Endometrial microvascular endothelial cells (primary cell): ENCODE data around the gene RPS6KA5. TPM values are rescaled to one million over a fixed set of nuclear protein-coding genes. Genes with fewer than 3 reads are reported as not detected.

ENCODE experiments used
- in situ Hi-C: cut with HindIII; loops from 2 replicates; pipeline ENCODE4 v1.10.0; 2017; ENCODE audit warnings: low sequenced_read_pairs, low pct_unique_long_range_greater_than_20kb; ENCODE audit errors: inconsistent ontology term
- total RNA-seq: library from RNA; depleted of rRNA; stranded (reverse); fragments of >200 nt; gene quantifications from one replicate; pipeline ENCODE4 v1.2.3, GENCODE V29; 2015; ENCODE audit errors: inconsistent ontology term

RPS6KA5 gene
- total RNA-seq, 1 donor from 2014 or later, result 2.5 TPM

DNA sequence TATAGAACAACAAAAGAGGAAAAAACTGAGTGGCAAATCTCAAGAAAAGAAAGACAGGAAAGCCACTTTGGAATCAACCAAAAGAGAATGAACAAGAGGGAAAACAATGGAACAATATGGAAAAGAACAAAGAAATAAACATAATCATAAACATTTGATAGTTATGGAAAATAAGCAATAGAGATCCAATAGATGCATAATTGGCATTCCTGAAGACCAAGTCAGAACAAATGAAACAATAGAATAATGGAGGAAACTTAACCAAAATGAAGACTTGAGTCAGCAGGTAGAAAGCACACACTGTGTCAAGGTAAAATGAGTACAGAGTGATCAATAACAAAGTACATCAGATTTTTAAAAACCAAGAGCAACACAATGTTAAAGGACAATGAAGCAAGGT lies 10.1 kb upstream of the RPS6KA5 start:
- in situ Hi-C loops, result loop anchor here (25.0 kb wide), 1 partner anchor 217 kb away; no protein-coding TSS in a partner anchor

- in situ Hi-C loops, result loop anchor here (25.0 kb wide), 1 partner anchor 219 kb away; no protein-coding TSS in a partner anchor
Measured at GRCh38 chr14:91068642-91069041, 8.2 kb upstream of the RPS6KA5 start.

- in situ Hi-C loops, result loop anchor here (25.0 kb wide), 1 partner anchor 220 kb away; no protein-coding TSS in a partner anchor
Measured at GRCh38 chr14:91067186-91067585, 6.7 kb upstream of the RPS6KA5 start.

- in situ Hi-C loops, result loop anchor here (25.0 kb wide), 1 partner anchor 222 kb away; no protein-coding TSS in a partner anchor
Measured at GRCh38 chr14:91065266-91065665, 4.8 kb upstream of the RPS6KA5 start.

GRCh38 chr14:91063119-91063518 lies 2.7 kb upstream of the RPS6KA5 start:
- in situ Hi-C loops, result loop anchor here (25.0 kb wide), 1 partner anchor 224 kb away; no protein-coding TSS in a partner anchor

DNA sequence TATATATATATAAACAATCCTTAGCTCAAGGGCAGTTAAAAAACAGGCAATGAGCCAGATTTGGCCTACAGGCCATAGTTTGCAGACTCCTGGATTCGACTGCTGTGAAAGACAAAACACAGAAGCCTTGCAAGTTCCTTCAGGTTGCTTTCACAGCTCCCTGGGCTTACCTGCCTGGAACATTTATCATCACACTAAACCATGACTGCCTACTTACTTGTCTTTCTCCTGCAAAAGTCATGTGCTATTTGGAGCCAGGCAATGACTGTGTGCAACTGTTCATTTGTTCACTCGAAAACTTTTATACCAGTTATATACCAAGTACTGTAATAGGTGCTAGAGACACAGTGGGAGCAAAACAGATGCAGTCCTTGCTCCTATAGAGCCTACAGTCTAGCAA lies 2.2 kb upstream of the RPS6KA5 start:
- in situ Hi-C loops, result loop anchor here (25.0 kb wide), 1 partner anchor 225 kb away; no protein-coding TSS in a partner anchor

- in situ Hi-C loops, result loop anchor here (25.0 kb wide), 1 partner anchor 226 kb away; no protein-coding TSS in a partner anchor
Measured at GRCh38 chr14:91061056-91061887, 831 bp upstream of the RPS6KA5 start.

DNA sequence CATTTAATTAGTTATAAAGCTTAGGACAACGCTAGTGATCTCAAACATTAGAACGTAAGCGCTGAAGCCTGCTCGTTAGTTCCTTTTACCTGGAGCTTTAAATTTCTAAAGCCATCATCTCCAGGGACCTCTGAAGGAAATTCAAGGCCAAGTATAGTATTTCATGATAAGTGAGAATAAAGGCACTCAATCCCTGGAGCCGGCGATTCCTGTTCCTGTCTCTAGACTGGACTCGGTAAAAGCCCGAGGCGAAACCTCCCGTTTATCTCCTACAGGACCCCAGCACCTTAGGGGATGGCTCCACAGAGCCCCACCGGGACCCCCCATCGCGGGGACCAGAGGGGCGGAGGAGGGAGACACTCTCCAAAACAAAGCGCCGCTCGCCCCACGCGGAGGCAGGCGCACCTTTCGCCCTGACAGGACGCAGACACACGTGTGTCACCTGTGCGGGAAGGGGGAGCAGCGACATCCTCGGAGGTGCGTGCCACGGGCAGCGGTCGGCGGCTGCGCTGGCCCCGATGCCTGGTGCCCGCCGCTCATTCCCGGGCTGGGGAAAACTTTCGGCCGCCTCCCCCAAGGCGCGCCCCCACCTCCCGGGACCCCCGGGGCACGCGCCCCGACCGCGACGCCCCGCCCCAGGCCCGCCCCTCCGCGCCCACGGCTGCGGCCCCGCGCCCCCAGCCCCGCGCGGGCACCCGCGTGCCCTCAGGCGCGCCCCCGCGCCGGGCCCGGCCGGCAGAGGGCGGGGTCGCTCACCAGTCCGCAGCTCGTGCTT lies 678 bp downstream of the RPS6KA5 start:
- in situ Hi-C loops, result loop anchor here (25.0 kb wide), 1 partner anchor 228 kb away; no protein-coding TSS in a partner anchor

GRCh38 chr14:91058042-91058581 lies 2.3 kb downstream of the RPS6KA5 start:
- in situ Hi-C loops, result loop anchor here (25.0 kb wide), 1 partner anchor 229 kb away; no protein-coding TSS in a partner anchor

GRCh38 chr14:91056361-91056760 lies 4.1 kb downstream of the RPS6KA5 start:
- in situ Hi-C loops, result loop anchor here (25.0 kb wide), 1 partner anchor 231 kb away; no protein-coding TSS in a partner anchor

- in situ Hi-C loops, result loop anchor here (25.0 kb wide), 1 partner anchor 232 kb away; no protein-coding TSS in a partner anchor
Measured at GRCh38 chr14:91055016-91055415, 5.4 kb downstream of the RPS6KA5 start.

DNA sequence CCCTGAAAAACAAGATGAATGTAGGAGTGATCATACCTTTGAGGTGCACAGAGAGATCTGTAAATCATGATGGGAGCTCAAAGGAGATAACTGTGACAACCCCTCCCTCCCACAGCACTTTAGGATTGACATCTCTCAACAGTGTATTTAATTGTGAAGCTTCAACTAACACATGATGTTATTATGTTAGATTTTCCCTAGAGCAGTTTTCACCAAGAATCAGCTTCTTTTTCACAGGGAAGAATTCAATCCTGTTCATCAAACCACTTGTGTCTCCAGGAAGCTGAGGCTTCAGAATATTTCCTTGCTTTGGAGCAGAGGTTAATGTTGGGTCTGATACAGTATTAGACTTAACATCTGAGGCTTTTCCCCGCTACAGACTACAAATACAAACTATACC lies 11.8 kb downstream of the RPS6KA5 start:
- in situ Hi-C loops, result no loop called here

- in situ Hi-C loops, result no loop called here
Measured at GRCh38 chr14:91048265-91048664, 12.2 kb downstream of the RPS6KA5 start.

- in situ Hi-C loops, result no loop called here
Measured at GRCh38 chr14:91047174-91047753, 13.2 kb downstream of the RPS6KA5 start.

DNA sequence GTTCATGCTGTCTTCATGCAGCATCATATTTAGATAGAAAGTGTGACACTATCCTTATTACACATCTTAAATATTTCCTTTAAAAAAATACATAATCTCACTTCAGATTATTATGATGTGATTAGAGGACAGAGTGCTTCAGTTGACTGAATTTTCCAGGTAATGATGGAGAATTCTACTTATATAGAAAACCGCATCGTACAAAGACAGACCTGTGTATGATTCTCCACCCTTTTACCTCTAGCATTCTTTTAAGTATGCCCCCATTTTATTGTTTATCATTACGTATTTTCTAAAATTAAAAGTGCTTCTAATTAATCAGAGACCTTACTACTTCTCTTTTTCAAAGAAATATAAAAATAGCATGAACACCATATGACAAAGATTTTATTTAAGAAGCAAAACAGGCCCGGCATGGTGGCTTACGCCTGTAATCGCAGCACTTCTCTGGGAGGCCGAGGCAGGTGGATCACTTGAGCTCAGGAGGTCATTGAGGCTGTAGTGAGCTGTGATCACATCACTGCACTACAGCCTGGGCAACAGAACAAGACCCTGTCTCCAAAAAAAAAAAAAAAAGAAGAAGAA lies 13.9 kb downstream of the RPS6KA5 start:
- in situ Hi-C loops, result no loop called here

DNA sequence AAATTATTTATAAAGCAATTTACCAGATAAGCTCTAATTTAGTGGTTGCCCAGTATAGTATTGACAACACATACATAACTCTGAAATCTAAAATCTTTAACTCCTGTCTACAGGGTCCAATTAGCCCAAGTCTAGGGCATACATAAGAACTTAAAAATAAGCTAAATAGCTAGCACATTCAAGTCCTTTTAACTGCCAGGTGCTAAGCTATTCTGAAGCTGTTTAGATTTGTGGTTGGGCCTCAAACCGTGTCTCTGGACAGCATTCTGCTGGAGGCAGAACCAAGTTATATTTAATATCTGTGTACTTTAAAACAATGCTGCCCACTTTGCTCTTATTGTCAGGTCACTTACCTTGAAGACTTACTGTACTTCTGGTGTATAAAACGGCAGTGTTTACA lies 19.0 kb downstream of the RPS6KA5 start:
- in situ Hi-C loops, result no loop called here

- in situ Hi-C loops, result no loop called here
Measured at GRCh38 chr14:91040545-91040944, 19.9 kb downstream of the RPS6KA5 start.

- in situ Hi-C loops, result no loop called here
Measured at GRCh38 chr14:91038439-91038838, 22.0 kb downstream of the RPS6KA5 start.
